ENCODE measurements around the gene GRHL3.
A peak's percentile ranks its signal among the peaks of the same experiment; 100 is the strongest.

The GRHL3 gene

DNA sequence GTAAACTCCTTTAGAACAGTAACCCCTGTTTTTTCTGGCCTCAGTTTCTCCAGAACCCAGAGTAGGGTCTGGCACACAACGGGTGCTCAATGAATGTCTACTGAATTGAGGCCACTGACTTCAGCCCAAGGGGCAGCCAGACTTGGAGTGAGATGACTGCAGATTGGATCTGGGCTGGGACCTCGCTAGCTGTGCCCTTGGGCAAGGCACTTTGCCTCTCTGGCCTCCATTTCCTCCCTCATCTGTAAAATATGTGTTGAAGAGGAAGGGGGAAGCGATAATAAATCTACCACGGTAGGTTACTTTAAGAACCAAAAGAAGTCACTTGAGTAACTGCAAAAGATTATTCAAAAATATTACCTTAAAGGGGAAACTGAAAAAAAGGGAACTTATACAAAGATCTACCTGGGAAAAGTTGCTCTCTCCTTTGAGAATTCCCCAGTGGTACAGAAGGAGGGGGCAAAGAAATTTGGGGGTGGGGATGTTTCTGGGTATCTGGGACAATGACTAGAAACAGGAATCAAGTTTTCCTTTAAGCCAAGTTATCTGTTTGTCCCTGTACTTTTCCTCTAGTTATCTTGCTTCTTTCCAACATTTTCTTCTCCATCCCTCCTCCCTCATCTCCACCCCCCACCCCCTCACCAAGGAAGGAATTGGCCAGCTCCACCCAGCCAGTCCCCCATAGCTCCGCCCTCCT lies 394 bp upstream of the GRHL3 start:
- no peak for DNase-seq

DNA sequence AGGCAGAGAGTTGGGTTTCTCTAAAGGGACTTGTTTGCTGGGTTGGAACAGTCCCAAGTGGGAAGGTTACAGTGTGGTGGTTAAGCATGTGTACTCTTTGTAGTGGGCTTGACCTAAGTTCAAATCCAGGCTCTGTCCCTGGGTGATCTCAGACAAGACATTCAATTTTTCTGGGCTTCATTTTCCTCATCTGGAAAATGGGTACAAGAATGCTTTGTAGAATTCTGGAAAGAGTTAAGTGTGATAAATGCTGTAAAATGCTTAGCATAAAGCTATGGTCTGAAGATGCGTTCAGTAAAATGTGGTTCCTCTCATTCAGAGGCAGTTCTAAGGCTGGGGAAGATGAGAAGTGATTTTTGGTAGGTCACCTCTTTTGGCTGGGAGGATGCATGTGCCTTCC lies 805 bp downstream of the GRHL3 start:
- no peak for DNase-seq

DNA sequence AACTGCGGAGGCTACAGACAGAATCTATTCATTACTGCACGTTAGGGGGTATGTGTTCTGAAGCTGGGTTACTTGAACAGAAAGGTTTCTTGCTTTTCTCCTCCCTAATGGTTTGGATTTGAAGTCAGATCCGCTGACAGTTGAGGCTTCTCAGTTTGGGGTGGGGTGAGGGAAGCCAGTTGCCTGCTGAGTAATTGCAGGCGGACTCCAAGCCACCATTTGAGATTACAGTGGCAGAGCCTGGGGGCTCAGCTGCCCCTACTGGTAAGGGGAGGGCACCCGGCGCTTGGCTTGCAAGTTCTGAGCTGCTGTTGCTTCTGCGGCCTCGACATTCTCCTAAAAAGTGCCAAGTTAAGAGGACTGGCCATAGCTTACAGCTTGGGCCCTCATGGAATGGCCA lies 2.0 kb downstream of the GRHL3 start:
- peak; percentile 33 for DNase-seq

DNA sequence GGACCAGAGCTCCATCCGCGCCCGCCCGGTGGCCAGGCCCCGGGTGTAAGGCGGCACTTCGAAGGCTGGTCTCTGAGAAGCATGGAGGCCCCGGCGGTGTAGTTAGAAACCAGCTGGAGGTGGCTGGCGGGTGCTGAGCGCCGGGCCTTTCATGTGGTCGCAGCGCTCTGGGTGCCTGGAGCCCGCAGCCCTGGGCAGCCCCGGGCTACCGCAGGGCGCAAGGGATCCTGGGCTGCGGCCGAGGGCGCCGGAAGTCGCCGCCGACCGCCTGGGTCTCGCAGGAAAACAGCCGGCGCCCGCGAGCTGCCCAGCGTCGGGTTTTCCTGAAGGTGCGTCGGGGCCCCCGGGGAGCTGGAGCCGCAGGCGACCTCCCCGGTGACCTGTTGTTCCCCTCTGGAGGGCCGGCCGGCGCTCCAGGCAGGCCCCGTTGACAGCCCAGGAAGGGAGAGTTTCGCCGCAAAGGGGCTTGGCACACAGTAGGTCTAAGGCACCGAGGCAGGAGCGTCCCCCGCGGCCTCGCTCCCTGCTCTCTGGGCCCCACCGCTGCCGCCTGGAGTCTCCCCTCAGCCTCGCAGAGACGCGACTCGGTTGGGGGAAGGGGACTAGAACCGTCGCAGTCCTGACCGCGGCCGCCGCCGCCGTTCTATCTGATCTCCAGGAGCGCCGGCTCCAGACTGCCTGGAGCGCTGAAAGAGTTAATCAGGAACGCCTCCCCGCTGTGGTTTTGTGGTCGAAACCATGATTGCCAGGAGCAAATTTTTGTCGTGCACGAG lies 2.7 kb downstream of the GRHL3 start:
- peak; percentile 95 for DNase-seq

DNA sequence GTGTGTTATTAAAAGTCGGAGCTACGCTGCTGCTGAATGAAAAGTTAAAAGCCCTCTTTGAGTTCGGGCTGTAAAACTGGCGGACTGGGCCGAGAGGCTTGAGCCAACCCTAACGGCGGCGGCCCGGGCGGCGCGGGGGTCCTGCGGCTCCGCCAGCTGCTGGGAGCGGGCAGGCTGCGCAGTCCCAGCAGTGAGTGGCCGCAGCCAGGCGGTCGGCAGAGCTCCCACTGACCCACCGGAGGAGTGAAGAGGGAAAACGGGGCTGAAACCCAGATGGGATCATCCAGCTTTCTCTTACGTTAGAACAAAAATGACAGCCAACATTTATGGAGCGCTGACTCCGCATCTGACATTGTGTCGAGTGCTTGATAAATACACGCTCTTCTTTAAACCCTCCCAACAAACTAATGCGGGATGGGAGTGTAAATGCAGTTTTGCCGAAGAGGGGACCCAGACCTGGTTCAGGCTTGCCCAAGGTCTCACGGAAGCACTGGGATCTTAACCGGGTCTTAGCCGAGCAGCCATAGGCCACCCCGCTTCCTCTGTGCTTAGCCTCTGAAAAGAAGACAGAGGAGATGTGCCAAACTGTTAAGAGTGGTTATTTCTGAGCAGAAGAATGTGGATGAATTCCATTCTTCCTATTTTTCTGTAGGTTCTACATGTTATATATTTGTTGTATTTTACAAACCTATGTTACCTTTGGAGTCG lies 3.5 kb downstream of the GRHL3 start:
- no peak for DNase-seq

DNA sequence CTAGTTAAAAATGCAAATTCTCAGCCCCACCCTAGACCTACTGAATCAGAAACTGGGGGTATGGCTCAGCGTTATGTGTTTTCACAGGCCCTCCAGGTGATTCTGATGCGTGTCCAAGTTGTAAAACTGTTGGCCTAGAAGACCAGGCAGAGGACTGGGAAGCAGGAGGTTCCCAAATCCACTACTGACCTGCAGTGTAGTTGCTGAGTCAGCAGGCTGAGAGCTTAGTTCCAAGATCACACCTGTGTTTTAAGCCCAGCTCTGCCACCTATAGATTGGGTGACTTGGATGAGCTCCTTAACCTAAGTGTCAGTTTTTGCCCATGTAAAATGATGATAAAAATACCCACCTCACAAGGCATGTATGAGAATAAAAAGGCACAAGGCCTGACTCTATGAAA lies 4.1 kb downstream of the GRHL3 start:
- no peak for DNase-seq

DNA sequence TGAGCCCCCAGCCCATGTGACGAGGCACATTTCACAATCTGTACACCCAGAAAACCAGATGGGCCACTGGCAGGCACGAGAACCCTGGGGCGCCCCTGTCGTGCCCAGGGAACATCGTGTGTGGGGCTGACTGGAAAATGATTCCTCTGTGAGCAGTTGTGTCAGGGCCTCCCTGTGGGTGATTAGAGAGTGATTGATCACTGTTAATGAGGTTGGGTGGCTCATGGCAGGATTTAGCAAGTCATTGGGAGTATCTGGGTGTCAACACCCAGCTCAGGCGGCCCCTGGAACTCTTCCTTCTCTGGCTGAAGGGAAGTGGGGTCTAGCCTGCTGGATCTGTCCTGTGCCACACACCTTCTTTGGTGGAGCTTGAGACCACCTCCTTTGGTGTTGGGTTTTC lies 5.7 kb downstream of the GRHL3 start:
- DNase-seq, result no peak

DNA sequence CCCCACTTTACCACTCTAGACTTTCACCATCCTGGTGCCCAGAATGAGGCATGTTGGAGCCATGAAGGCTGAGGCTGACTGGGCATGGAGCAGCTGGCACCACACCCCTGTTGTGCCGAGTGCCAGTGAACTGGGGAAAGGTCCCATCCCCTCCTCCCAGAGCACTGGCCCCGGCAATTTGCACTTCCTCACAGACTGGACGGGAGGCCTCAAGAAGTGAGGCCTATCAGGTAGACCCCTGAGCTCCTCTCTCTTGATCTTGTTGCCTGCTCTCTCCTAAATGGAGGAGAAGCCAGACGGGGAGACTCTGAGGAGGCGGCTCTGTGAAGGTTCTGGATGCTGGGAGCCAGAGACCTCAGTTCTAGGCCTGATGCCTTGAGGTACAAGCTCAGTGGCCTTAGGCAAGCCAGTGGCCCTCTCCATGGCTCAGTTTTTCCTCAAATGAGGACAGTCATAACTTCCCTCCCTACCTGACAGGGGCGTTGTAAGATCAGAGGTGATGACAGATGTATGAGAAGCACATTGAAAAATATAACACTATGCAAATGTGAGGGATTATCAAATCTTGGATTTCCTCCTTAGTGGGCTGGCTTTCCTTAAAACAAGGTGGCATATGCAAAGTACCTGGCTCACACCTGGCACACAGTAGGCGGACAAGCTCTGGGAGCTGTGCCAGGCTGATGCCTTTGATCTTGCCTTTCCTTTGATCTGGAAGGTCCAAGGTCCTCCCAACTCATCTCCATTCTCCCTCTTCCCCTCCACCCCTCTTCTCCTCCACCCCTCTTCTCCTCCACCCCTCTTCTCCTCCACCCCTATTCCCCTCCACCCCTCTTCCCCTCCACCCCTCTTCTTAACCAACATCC lies 6.7 kb downstream of the GRHL3 start:
- DNase-seq, result no peak

DNA sequence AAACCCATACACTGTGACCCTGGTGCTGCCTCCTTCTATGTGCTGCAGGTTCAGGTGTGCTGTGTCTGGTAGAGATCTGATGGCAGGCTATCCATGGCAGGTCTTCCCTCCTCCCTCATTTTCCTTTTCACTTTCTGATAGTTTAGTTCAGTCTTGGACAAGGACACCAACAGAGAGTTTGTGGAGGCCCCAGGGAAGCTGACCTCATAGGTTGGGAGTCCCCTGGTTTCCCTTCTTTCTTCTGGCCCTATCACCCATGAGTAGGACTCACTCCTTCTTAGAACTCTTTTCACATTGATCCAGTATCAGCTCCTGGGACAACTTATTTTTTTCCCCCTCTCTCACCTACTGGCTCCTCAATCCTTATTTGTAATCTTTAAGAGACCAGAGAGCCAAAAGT lies 8.3 kb downstream of the GRHL3 start:
- no peak for DNase-seq

DNA sequence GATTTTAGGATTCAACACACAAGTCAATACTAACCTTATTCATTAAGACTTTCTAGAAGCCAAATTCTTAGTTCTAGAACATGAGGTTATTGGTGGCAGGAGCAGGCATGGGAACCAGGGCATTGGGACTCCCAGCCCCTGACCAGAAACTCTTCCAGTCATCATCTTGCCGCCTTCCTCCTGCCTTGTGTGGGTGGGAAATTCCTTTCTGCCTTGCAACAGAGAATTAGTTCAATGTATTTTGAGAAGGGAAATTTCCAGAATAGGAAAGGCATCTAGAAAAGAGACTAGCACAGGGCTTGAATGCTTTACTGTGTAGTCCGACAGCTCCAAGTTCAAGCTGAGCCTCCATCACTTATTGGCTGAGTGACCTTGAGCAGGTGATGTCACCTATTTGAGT lies 8.7 kb downstream of the GRHL3 start:
- no peak for DNase-seq

DNA sequence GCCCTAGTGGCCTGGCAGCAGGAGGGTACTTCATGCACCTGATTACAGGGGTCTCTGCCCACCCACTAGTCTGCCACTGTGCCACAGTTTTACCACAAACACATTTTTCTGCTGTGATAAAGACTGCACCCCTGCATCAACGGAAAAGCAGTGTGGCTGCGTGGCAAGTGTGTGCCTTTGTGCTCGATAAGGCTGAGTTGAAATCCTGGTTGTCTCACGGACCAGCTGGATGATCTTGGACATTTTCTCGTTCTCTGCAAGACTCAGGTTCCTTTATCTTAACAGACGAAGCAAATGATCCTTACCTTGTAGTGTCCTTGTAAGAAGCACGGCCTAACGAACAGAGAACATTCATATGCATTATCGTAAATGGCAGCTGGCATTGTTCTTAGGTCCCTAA lies 10.2 kb downstream of the GRHL3 start:
- DNase-seq, result peak; percentile 84

DNA sequence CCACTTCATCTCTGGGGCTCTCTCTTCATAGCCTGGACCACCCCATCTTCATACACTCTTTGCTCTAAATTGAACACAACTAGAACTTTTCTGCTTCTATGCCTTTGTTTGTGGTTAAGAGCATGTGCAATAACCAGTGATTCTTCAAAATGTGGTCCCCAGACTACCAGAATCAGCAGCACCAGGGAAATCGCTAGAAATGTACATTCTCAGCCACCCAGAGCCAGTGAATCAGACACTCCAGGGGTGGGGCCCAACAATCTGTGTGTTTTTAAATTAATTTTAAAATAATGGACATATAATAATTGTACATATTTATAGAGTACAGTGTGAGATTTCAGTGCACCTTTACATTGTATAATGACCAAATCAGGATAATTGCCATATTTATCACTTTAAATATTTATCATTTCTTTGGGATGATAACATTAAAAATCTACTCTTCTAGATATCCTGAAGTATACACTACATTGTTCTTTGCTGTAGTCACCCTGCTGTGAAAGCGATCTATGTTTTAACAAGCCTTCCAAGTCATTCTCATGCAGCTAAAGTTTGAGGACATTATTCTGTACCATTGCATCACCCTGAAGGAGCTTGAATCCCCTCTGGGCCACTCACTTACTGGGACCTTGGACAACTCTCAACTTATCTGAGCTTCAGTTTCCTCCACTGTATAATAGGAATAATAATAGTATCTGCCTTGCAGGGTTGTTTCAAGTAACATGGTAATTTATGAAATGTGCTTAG lies 10.8 kb downstream of the GRHL3 start:
- no peak for DNase-seq

DNA sequence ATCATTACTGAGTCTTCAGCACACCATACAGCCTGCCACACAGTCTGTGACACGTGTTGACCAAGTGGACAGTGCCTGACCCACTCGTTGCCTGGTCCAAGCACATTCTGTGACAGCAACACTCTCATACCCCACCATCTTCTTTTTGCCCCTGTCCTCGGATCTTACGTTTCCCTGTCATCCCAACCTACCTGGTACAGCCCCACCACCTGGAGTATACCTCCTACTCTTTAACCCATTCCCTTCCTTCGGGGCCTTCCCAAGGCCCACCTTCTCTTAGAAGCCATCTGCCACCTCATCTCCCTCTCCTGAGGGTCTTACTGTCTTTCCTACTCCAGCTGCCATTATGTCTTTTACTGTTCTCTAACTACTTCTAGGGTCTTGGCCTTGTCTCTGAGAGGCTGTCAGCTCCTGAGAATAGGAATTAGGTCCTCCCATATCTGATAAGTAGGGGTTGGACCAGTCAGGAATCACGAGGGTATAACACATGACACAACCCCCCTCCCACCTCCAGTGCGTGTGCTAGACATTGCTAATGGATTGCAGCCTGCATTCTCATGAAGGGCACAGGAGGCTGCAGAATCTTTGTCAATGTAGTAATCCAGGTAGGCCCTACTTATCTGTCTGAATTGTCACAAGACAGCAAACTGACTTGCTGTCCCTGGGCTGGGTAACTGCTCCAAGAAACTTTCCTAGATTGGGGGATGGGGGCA lies 13.0 kb downstream of the GRHL3 start:
- no peak for DNase-seq

DNA sequence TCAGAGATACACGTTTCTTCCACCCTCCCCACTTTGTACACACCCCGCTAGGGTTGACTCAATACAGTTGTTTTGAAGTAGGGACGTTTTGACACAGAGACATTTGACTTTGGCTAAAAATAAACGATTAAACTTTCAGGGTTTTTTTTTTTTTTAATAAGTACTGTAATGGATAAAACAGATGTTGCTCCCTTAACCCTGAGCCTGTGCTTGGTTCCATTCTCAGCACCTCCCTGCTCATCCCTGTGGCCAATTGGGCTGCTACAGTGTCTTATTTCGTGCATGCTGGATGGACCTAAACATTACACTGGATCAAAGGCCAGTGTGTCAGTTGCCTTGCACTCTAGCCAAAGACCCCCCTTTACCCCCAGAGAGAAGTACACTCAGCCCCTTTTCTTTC lies 16.9 kb downstream of the GRHL3 start:
- no peak for DNase-seq

DNA sequence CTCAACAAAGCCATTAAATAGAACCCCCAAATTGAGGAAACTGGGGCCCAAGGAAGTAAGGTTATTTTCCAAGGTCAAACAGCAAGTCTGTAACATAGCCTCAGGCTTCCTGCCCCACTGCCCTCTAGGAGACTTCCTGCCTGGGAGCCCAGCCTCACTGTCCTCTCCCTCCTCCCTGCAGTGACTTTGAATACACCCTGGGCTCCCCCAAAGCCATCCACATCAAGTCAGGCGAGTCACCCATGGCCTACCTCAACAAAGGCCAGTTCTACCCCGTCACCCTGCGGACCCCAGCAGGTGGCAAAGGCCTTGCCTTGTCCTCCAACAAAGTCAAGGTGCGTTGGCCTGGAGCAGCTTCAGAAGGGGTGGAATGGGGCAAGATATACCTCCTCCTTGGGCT lies 18.3 kb downstream of the GRHL3 start:
- no peak for DNase-seq

DNA sequence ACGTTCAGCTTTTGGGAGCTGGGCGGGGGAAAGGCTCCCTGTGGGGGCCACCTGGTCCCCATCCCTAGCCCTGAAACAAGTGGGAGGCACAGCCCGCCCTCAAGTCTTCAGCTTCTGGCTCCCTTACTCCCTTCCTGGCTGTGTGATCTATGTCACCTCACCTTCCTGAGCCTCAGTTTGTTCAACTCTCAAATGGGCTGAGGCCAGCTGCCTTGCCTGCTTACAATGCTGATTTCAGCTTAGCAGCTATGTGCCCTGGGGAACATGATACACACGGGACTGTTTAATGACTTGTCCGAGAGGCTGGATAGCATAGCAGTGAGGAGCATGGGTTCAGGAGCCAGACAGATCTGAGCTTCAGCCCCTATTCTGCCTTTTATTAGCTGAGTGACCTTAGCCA lies 19.3 kb downstream of the GRHL3 start:
- DNase-seq, result no peak

DNA sequence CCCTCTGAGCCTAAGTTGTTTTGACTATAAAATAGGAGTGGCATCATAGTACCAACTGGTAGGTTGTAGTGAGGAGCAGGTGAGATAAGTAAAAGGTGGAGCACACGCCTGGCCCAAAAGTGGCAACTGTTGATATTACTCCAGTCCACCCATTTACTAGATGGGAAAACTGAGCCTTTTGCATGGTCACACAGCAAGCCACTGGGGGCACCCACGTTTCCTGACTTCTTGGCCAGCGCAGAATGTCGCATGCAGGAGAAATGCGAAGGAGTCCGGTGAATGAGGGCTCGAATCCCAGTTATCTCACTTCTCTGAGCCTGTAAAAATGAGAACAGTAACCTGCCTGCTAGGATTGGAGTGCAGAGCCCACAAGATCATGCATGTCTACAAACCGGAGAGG lies 20.8 kb downstream of the GRHL3 start:
- DNase-seq, result no peak

DNA sequence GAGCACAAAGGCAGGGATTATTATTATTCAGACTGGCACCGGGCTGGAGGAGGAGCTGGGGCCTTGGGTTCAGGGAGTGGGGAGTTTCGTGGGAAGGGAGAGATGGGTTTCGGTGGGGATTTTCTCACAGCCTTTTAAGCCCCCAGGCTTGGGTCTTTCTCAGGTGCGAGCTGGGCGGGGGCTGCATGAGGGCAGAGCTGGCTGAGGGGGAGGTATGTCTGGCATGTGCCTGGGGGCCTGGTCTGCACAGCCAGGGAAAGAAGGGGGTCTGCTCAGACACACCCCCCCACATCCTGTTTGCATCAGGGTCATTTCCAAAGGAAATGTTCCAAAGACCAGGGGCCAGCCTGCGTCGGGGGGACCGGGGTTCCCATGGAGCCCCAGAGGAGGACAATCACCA lies 21.6 kb downstream of the GRHL3 start:
- no peak for DNase-seq

DNA sequence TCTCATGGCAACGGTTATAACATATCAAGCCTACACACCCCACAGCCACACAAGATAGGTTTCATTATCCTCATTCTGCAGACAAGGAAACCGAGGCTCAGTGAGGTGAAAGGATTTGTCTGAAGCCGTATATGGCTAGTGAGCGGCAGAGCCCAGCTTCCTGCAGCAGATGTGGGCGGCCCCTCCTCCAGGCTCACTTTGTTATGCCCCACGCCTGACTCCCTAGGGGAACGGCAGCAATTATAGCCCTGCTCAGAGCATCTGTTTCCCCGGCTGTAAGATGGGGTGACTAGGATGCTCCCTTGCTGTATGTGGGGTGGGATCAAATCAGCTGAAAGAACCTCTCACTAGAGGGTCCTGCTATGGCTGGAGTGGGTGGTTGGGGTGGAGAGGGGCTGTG lies 22.1 kb downstream of the GRHL3 start:
- DNase-seq, result no peak

DNA sequence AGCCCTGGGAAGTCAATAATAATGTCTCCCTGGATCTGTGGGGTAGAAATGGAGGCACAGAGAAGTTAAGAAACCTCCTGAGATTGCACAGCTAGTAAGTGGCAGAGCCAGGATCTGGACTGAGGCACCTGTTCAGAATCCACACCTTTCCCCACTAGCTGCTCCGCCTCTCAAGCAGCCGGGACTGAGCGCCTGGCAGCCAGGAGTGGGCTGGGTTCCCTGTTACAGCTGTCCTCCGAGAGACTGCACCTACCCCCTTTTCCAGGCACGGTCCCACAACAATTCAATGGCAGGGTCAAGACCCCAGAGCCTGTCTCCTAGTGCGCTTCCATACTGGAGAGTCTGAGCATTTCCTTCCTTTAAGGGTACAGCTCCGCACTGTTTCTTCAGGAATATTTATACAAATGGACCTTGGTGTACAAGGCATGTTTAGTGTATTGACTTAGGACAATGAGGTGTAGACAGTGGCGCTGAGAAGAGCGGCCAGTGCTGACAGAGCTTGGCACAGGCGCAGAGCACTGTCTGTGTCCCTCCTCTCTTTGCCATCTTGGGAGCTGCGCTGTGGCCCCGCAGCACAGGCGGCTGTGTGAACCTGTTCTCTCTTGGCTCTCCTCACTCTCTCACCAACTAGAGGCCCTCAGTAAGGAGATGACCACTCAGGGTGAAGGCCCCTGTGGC lies 24.4 kb downstream of the GRHL3 start:
- DNase-seq, result no peak

DNA sequence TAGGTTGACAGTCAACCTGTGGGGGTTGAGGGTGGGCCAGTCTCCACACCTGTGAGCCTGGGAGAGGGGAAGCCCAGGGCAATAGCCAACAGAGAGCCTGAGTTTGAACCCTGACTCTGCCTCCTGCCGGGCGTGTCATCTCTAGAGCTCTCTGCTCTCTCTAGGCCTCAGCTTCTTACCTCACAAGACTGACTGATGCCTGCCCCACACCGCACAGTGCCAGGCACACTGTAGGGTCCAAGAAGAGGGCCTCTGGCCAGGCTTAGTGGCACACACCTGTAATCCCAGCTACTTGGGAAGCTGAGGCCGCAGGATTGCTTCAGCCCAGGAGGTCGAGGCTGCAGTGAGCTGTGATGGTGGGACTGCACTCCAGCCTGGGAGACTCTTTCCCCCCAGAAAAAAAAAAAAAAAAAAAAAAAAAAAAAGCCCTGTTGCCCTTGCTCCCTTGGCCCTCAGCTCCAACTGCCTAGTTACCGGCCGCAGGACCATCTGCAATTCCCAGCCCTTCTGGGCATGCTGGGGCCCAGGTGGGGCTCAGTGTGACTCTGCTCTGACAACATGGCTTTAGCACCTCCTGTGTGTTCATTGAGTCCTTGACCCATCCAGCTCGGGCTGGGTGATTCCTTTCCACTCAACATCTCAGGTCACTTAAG lies 25.1 kb downstream of the GRHL3 start:
- DNase-seq, result no peak

Measured in hematopoietic multipotent progenitor cell treated with erythropoietin and hydrocortisone succinate and interleukin-3 and kit ligand, for 6 days (in vitro differentiated cells).